NCI-H446 (cell line): Measurements from ENCODE around the gene CAT.

ENCODE experiments used
- DNase-seq, 2 experiments: peaks; one replicate each; lab custom pipeline; 2025; lab: John Stamatoyannopoulos, UW

Gene CAT

GRCh38 chr11:34495239-34495723, 56.5 kb downstream of the CAT start:
- DNase-seq: no peak

GRCh38 chr11:34495724-34496377, 57.1 kb downstream of the CAT start:
- peak in 1 of 2 experiments; percentile 70 for DNase-seq

- no peak for DNase-seq
Measured at GRCh38 chr11:34499719-34500500, 61.2 kb downstream of the CAT start.

GRCh38 chr11:34501500-34501899, 62.8 kb downstream of the CAT start:
- DNase-seq: peak in 1 of 2 experiments; percentile 18

- DNase-seq: no peak
Measured at GRCh38 chr11:34501949-34502348, 63.2 kb downstream of the CAT start.

- DNase-seq: no peak
Measured at GRCh38 chr11:34502949-34503348, 64.2 kb downstream of the CAT start.

- DNase-seq: no peak
Measured at GRCh38 chr11:34505874-34506273, 67.1 kb downstream of the CAT start.

GRCh38 chr11:34507156-34507555, 68.4 kb downstream of the CAT start:
- no peak for DNase-seq

GRCh38 chr11:34507610-34508009, 68.9 kb downstream of the CAT start:
- no peak for DNase-seq

- DNase-seq: peak in 1 of 2 experiments; percentile 18
Measured at GRCh38 chr11:34508524-34508923, 69.8 kb downstream of the CAT start.

GRCh38 chr11:34509336-34509876, 70.7 kb downstream of the CAT start:
- no peak for DNase-seq

- DNase-seq: no peak
Measured at GRCh38 chr11:34510218-34510617, 71.5 kb downstream of the CAT start.

- no peak for DNase-seq
Measured at GRCh38 chr11:34510673-34511072, 71.9 kb downstream of the CAT start.

- peak in 1 of 2 experiments; percentile 40 for DNase-seq
Measured at GRCh38 chr11:34512840-34513681, 74.3 kb downstream of the CAT start.

GRCh38 chr11:34513682-34514449, 75.1 kb downstream of the CAT start, which contains the start of gene ELF5:
ELF5 (minus strand) TSS chr11:34513794; CDS start chr11:34505749, 8,045 bp downstream.
- DNase-seq: no peak

GRCh38 chr11:34514597-34514996, 75.9 kb downstream of the CAT start:
- DNase-seq: no peak

- DNase-seq: peak in 1 of 2 experiments; percentile 31
Measured at GRCh38 chr11:34516247-34517040, 77.7 kb downstream of the CAT start.

- DNase-seq: no peak
Measured at GRCh38 chr11:34519595-34520235, 81.0 kb downstream of the CAT start.

- no peak for DNase-seq
Measured at GRCh38 chr11:34521265-34521664, 82.5 kb downstream of the CAT start.
